Transverse colon (tissue), 3 donors: Measurements from ENCODE around the gene IL6R.

ENCODE experiments used
- CTCF ChIP-seq, 5 experiments: fragments of 200-600 bp in 3 of 5; fragments of 450-650 bp in 2 of 5; sonication (generic) in 3 of 5; IDR thresholded peaks; 1 replicate in 2 of 5; 2 replicates in 3 of 5; pipeline ENCODE4 v1.5.1; 2016 to 2017; ENCODE audit warnings: antibody characterized with exemption in 5 of 5, inconsistent platforms in 3 of 5, mild to moderate bottlenecking in 2 of 5, moderate library complexity in 1 of 5
- EP300 ChIP-seq: sonication (generic); formaldehyde crosslinking; IDR thresholded peaks from one replicate; pipeline ENCODE4 v1.6.1; 2017; ENCODE audit warnings: antibody characterized with exemption, low read depth

GRCh38 chr1:154490317-154490716, 85.2 kb downstream of the IL6R start:
- TF ChIP-seq CTCF (IDR thresholded peaks at IDR 0.05), result no peak
- TF ChIP-seq EP300, result no peak
